Measurements from ENCODE around the gene XRCC2. TPM values are rescaled to one million over a fixed set of nuclear protein-coding genes. Genes with fewer than 3 reads are reported as not detected.

Gene XRCC2
- total and polyA plus RNA-seq, 2 experiments from 2014 or later: 18.9 to 33.2 TPM

GRCh38 chr7:152615031-152615741 lies 60.8 kb downstream of the XRCC2 start:
- H3K9me2 ChIP-seq (ENCODE audit: insufficient read depth): peaks cover 3% of the 10 kb centered on the region; the same call in 1 of the 2 replicates
- Mint-ChIP-seq H3K9me3 (peaks cover 8% of the 10 kb centered on the region), H3K36me3 (ENCODE audit: low read depth) (peaks cover 8% of the 10 kb centered on the region; the same call in 2 of the 3 replicates), H3K27ac (no peak overlapping the region), H3K4me1 (no peaks in the 10 kb centered on the region), H3K27me3 (ENCODE audit: insufficient read depth, low read depth, poor library complexity) (peaks cover 3% of the 10 kb centered on the region), H3K4me3 (no peak overlapping the region)
- no peak overlapping the region for H3K27ac ChIP-seq (ENCODE audit: low read depth)
- no peaks in the 10 kb centered on the region for H3F3A ChIP-seq (replicated peaks; ENCODE audit: low read depth)
- no peak for DNase-seq (ENCODE audit: low spot score)
- TF ChIP-seq CTCF (conservative IDR thresholded peaks at IDR 0.05; ENCODE audit: low read depth in 2 of 2): 0 out of 4 replicates have a peak, but pooled peaks of 1 of the 2 experiments have one; percentile 6
- TF ChIP-seq ZNF462 (CRISPR knock-in tag; IDR thresholded peaks at IDR 0.05): no peak
- no peak overlapping the region for H3K4me2 ChIP-seq
- H4K20me1 ChIP-seq (replicated peaks; ENCODE audit: insufficient read depth): no peaks in the 10 kb centered on the region
- H3K79me2 ChIP-seq (replicated peaks; ENCODE audit: insufficient read depth): no peaks in the 10 kb centered on the region
- H3K36me3 ChIP-seq (ENCODE audit: insufficient read depth): no peaks in the 10 kb centered on the region
- no peaks in the 10 kb centered on the region for H3K4me1 ChIP-seq (ENCODE audit: insufficient read depth)
- no peak overlapping the region for H2AFZ ChIP-seq
- no peaks in the 10 kb centered on the region for H3K27me3 ChIP-seq (ENCODE audit: insufficient read depth)
- H3K4me3 ChIP-seq: no peak overlapping the region
- no peak for ATAC-seq

All from GM23338 (cell line).